KBM-7 (cell line): ENCODE results near the gene STAT6.
"Not testable (repeated sequence)": the region's sequence is repeated elsewhere in the genome, so short reads cannot be mapped to it uniquely, and the experiment has no call there.

Source experiments
- DNase-seq: peaks from one replicate; pipeline ENCODE4 v3.0.0-alpha.2; 2015
- in situ Hi-C: fragments of 300-500 bp; cut with MboI; formaldehyde crosslinking; loops from 2 replicates; pipeline ENCODE4 v1.14.3; 2020; ENCODE audit warnings: low sequenced_read_pairs, low pct_unique_long_range_greater_than_20kb, mixed read lengths

Gene STAT6

DNA sequence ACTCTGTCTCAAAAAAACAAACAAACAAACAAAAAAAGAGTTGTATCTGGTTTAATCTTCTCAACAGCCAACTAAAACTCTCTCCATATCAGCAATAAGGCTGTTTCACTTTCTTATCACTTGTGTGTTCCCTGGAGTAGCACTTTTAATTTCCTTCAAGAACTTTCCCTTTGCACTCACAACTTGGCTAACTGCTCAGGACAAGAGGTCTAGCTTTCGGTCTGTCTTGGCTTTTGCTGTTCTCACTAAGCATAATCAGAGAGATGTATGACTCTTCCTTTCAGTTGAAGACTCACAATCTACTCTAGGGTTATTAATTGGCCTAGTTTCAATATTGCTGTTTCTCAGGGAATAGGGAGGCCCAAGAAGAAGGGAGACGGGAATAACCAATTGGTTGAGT is 44.9 kb downstream of the STAT6 start:
- DNase-seq = no peak
- in situ Hi-C loops = no loop called here

DNA sequence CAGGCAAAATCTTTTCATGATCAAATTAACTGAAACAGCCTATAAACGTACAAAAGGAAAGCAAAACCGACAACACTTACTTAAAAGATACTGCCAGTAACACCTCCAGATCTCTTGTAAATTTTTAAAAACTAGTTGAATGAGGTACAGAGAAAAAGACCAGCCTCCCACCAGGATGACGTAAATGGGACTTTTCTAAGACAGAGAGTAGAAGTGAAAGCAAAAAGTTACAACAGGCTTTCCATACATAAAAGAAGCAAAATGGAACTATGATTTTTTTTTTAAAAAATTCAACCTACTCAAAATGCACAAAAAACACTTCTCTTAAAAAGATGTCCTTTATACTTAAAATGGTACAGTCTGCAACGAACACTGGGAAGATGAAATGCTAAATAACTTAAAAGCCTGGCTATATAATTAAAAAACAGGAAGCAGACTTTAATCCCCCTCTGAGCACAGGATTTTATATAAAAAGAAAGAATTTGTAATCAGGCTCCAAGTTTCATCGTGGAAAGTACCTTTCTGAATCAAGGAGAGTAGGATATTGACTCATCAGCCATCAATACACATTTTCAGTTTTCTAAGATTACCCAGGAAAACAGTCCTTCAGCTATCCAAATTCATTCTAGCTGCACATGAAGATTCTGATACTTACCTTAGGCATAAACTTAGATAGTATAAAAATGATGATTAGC is 47.0 kb downstream of the STAT6 start:
- in situ Hi-C loops = no loop called here
- no peak for DNase-seq

GRCh38 chr12:57058454-57058853 is 52.7 kb downstream of the STAT6 start:
- DNase-seq = no peak
- in situ Hi-C loops = no loop called here

DNA sequence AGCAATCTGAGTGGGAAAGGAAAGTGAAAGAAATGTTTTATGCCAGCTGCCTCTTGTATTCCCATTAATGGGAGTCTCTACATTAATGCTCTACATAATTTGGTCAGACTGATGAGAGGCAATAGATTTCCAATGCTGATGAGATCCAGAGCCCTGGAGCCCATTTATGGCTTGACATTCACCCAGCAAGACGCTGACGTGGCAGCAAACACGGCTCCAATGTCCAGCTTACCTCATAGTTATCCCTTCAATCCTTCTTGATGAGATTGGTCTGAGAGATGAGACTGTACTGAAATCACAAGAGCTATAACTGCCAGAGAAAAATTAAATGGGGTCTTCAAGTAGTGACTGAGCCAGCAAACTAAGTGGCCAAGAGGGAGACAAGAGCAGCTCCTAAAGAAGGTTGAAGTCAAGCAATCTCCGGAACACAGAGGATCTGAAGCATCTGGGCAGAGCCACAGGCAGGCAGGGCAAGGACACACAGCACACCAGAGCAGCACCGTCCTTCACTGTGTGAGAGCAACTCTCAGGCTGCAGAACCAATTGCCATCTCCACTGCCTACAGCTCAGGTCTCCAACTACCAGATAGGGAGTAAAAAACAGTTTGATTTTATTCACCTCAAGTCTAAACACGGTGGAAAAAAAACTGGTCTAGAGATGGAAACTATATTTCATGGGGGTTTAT is 54.0 kb downstream of the STAT6 start:
- DNase-seq = no peak
- in situ Hi-C loops = no loop called here

GRCh38 chr12:57055824-57056223 is 55.3 kb downstream of the STAT6 start:
- in situ Hi-C loops = no loop called here
- DNase-seq = no peak

DNA sequence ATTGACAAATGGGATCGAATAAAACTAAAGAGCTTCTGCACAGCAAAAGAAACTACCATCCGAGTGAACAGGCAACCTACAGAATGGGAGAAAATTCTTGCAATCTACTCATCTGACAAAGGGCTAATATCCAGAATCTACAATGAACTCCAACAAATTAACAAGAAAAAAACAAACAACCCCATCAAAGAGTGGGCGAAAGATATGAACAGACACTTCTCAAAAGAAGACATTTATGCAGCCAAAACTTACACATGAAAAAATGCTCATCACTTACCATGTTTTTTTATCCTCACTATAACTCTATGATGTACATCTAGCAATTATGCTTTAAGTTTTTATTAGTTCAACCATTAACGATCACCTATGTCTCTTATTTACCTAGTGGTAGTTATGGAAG is 57.3 kb downstream of the STAT6 start:
- in situ Hi-C loops, DNase-seq: not testable (repeated sequence)

DNA sequence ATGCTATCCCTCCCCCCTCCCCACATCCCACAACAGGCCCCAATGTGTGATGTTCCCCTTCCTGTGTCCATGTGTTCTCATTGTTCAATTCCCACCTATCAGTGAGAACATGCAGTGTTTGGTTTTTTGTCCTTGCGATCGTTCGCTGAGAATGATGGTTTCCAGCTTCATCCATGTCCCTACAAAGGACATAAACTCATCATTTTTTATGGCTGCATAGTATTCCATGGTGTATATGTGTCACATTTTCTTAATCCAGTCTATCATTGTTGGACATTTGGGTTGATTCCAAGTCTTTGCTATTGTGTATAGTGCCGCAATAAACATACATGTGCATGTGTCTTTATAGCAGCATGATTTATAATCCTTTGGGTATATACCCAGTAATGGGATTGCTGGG is 58.0 kb downstream of the STAT6 start:
- in situ Hi-C loops = not testable (repeated sequence)

DNA sequence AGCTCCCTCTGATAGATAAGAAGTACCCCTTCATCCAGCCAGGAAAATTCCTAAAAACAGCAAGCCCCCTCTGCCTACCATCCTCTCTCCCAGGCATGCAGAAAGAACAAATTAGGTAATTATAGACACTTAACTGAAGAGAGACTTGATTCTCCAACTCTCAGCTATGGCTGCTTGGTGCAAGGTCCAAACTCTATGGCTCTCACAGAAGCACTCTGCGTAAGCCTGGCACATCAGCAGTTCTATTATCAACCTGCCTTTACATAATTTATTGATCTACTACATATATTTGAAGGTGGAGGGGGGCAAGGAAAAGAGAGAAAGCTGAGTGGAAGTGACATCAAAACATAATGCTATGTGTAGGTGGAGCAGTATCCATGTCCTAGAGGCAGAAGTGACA is 60.2 kb downstream of the STAT6 start:
- in situ Hi-C loops = no loop called here
- no peak for DNase-seq

More for the DNA sequence above, 58.0 kb downstream of the STAT6 start:
- DNase-seq = not testable (repeated sequence)

DNA sequence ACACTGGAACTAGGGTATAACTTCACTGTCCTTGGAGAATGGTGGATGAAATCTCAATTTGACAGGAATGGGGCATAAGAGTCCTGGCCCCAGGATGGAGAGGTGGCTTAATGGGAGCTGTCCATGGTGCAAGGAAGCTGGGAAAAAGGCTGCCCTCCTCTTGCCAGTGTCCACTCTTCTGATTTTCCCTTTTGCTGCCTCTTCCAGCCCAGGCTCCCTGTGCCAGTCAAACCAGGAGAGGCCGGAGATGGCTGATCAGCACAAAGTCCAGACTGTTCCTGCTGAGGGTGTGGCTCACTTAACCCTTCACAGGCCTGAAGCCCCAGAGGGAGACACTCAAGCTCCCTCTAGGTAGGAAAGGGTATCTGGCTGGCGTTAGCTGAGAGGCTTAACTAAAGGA is 61.3 kb downstream of the STAT6 start, which contains the start of gene MYO1A:
TSS of gene MYO1A (minus strand) at position 240 of the 400 bp plus-strand sequence. CDS start 1,806 bp downstream, outside the sequence.
- DNase-seq = no peak
- in situ Hi-C loops = no loop called here

- DNase-seq = no peak
These were observed 62.1 kb downstream of the STAT6 start for GRCh38 chr12:57049119-57049446.

GRCh38 chr12:57048423-57049118 is 62.6 kb downstream of the STAT6 start:
- in situ Hi-C loops = no loop called here
- no peak for DNase-seq

More at GRCh38 chr12:57049119-57049446, 62.1 kb downstream of the STAT6 start:
- in situ Hi-C loops = no loop called here

DNA sequence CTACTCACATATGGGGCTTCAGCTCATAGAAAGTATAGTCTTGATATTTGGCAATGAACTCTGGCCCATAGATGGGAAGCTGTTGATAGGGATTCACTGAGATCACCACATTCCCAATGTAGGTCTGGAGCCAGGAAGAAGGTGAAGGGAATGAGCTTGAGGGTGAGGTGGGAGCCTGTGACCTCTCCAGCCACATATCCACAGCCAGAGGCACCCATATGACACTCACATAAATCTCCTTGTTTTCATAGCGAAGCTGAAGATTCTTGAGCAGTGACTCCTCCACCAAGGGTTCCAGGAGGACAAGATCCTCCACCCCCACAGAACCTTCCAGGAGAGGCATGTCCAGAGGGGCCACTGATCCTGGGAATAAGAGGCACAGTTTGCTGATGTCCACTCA is 63.2 kb downstream of the STAT6 start:
- in situ Hi-C loops = no loop called here
- DNase-seq = no peak

DNA sequence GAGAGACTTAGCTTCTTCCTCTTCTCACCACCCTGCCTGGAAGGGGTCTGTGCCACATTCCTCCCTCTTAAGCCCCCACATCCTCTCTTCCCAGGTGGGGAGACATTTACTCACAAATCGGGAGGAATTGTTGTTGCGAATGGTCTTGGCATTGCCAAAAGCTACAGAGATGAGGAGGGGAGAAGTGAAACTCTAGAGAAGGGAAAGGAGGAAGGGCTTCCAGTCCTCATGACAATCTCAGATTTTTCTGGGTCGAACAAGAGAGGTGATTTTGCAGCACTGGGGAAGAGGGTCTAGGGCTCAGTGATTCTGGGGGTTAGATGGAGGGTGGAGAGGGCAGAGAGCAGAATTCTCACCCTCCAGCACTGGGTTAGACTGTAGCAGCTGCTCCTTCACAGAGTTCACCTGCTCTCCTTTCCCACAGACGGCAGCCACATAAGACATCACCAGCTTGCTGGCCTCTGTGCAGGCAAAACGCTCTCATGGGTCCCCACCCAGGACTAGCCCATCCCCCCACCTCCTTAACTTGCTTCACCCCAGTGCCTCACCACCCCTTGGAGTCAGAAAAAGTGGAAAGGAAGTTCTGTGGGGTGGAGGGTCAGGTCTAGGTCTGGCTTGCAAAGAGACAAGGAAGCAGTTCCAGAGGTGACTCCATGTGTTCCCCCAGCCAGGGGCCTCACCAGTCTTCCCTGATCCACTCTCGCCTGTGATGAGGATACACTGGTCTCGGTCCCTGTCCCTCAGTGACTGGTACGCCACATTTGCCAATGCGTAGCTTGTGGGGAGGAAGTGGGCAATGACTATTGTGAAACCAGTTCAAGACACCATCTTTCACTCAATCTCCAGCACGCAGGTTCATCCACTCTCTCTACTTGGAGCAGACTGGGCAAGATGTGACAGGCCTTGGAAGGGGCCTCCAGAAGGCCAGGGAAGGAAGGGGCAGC is 63.9 kb downstream of the STAT6 start:
- DNase-seq = no peak

DNA sequence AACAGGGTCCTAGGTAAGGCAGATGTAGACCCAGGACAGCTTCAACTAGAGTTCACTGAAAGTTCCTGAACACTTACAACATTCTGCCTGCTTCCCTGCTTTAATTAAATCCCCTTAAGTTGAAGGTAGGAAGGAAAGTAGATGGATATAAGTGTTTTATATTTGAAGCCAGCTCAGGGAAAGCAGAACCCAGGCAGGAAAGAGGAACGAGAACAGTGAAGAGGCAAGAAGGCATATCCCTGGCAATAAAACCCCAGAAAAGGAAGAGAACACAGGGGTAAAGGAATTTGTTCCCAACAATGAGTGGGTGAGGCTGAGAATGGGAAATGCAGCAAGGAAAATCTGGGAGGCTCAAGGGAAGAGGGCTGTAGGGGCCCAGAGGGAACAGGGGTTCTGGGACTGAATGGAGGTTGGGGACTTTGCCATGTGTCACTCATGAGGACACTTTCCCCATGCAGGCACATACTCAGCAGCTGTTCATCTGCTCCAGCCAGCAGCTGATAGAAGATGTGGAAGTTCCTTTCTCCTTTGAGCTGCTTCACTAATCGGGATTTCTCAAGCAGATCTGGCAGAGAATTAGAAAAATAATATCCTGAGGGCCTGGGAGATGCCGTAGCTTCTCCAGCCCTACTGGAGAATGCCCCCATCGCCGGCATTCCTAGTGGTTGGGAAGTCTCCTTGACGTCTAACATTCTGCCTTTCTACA is 64.9 kb downstream of the STAT6 start:
- DNase-seq = no peak

More for the DNA sequence above, 63.9 kb downstream of the STAT6 start:
- in situ Hi-C loops = no loop called here

More for the DNA sequence above, 64.9 kb downstream of the STAT6 start:
- in situ Hi-C loops = no loop called here
